Right lobe of liver (tissue), 4 donors: ENCODE data around the gene SNX19.

Experiments
- CTCF ChIP-seq, 4 donors: fragments of 200-600 bp in 3 of 4; fragments of 450-650 bp in 1 of 4; IDR thresholded peaks; one replicate each; pipeline versions ENCODE4 v1.5.1 to v1.8.0; 2016 to 2022; ENCODE audit warnings: antibody characterized with exemption in 4 of 4, mild to moderate bottlenecking in 2 of 4
- POLR2A ChIP-seq: fragments of 450-650 bp; IDR thresholded peaks from one replicate; pipeline ENCODE4 v1.6.1; 2017; ENCODE audit warnings: antibody characterized with exemption, mild to moderate bottlenecking
- donor health status: DM: no; HTN: no; CAD: no.
- donor health status: DM: no; HTN: no; CAD: no.
- donor health status: DM: no; HTN: yes; CAD: no.

- TF ChIP-seq CTCF (IDR thresholded peaks at IDR 0.05) (no peak), POLR2A (no peak)
Measured at GRCh38 chr11:130890039-130890745, 26.1 kb downstream of the SNX19 start.
